ENCODE measurements around the gene P2RX2.

Gene P2RX2

DNA sequence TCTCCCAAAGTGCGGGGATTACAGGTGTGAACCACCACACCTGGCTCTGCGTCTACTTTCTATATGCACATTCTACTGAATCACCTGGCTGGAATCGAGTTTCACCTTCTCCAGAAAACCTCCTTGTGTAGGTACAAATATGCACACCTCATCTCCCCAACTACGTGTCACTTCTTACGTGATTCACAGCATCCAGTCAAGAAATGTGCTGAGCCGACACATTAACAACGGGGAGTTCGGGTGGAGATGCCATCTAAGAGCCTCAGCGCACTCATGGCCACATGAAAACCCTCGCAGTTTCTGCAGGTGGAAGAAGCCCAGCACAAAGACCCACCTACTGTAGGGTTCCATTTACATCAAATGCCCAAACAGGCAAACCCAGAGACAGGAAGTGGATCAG lies 29.3 kb downstream of the P2RX2 start:
- no peaks in the 10 kb centered on the region for H3F3A ChIP-seq (ENCODE audit: control insufficient read depth, insufficient read depth)
- no peak for TF ChIP-seq EZH2phosphoT487 (IDR thresholded peaks at IDR 0.05; ENCODE audit: borderline replicate concordance, low read length)
- TF ChIP-seq, protein P1, sequence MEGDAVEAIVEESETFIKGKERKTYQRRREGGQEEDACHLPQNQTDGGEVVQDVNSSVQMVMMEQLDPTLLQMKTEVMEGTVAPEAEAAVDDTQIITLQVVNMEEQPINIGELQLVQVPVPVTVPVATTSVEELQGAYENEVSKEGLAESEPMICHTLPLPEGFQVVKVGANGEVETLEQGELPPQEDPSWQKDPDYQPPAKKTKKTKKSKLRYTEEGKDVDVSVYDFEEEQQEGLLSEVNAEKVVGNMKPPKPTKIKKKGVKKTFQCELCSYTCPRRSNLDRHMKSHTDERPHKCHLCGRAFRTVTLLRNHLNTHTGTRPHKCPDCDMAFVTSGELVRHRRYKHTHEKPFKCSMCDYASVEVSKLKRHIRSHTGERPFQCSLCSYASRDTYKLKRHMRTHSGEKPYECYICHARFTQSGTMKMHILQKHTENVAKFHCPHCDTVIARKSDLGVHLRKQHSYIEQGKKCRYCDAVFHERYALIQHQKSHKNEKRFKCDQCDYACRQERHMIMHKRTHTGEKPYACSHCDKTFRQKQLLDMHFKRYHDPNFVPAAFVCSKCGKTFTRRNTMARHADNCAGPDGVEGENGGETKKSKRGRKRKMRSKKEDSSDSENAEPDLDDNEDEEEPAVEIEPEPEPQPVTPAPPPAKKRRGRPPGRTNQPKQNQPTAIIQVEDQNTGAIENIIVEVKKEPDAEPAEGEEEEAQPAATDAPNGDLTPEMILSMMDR (IDR thresholded peaks at IDR 0.05; ENCODE audit: low read depth, low read length, poor library complexity, severe bottlenecking) = no peak

DNA sequence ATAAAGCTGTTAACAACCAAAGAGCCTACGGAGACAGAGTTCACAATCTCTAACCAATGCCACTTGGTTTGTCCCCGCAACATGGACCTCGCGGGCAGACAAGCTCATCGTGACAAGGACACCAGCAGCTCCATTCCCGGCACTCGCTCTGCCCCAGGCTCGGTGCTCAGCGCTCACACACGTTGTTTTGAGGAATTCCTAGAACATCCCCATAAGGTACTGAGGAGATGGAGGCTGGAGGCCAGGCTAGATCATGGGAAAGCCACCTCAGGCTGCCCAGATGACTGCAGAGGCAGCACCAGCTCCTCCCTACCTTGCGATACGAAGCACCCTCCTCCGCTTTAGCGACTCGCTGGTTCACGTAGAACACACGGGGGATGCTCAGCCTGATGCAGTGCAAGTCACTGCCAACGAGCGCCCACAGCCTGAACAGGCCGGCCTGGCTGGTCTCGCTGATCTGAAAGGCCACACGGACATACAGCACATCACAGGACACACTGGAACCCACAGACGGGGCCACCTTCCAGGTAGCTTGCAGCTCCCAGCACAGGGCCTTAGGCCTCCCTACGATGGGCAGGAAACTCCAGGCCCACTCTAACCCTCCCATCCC lies 30.1 kb downstream of the P2RX2 start:
- TF ChIP-seq, protein P1 (IDR thresholded peaks at IDR 0.05; ENCODE audit: low read depth, low read length, poor library complexity, severe bottlenecking) = no peak
- no peak for TF ChIP-seq EZH2phosphoT487 (IDR thresholded peaks at IDR 0.05; ENCODE audit: borderline replicate concordance, low read length)
- no peak overlapping the region for H3K4me3 ChIP-seq (ENCODE audit: low read length)
- peaks cover 89% of the 10 kb centered on the region for H3K36me3 ChIP-seq (ENCODE audit: control insufficient read depth, low read length)
- no peaks in the 10 kb centered on the region for H3F3A ChIP-seq (ENCODE audit: control insufficient read depth, insufficient read depth)
- H3K79me2 ChIP-seq (ENCODE audit: control insufficient read depth, low read length) = no peaks in the 10 kb centered on the region
- H4K20me1 ChIP-seq (ENCODE audit: control insufficient read depth, insufficient read depth, low read depth, low read length) = 0 out of 2 replicates have a peak, but pooled peaks cover 7% of the 10 kb centered on the region
- H3K9me2 ChIP-seq (replicated peaks; ENCODE audit: control insufficient read depth, low read length) = no peaks in the 10 kb centered on the region
- H3K4me2 ChIP-seq (ENCODE audit: low read length) = no peak overlapping the region
- no peaks in the 10 kb centered on the region for H3K9me3 ChIP-seq (ENCODE audit: control insufficient read depth, insufficient read depth, low read length)
- no peak overlapping the region for H3K27ac ChIP-seq (ENCODE audit: low read depth, low read length)
- H3K4me1 ChIP-seq (ENCODE audit: control insufficient read depth, low read length) = no peaks in the 10 kb centered on the region
- no peaks in the 10 kb centered on the region for H3K27me3 ChIP-seq (ENCODE audit: control insufficient read depth, low read length)

More for the DNA sequence above, 29.3 kb downstream of the P2RX2 start:
- Histone ChIP-seq H3K9me3 (ENCODE audit: control insufficient read depth, insufficient read depth, low read length) (no peaks in the 10 kb centered on the region), H3K79me2 (ENCODE audit: control insufficient read depth, low read length) (no peaks in the 10 kb centered on the region), H3K36me3 (ENCODE audit: control insufficient read depth, low read length) (peaks cover 89% of the 10 kb centered on the region), H3K27me3 (ENCODE audit: control insufficient read depth, low read length) (no peaks in the 10 kb centered on the region), H3K4me3 (ENCODE audit: low read length) (no peak overlapping the region), H3K9me2 (replicated peaks; ENCODE audit: control insufficient read depth, low read length) (no peaks in the 10 kb centered on the region), H3K4me1 (ENCODE audit: control insufficient read depth, low read length) (no peaks in the 10 kb centered on the region), H3K4me2 (ENCODE audit: low read length) (no peak overlapping the region), H4K20me1 (ENCODE audit: control insufficient read depth, insufficient read depth, low read depth, low read length) (0 out of 2 replicates have a peak, but pooled peaks cover 7% of the 10 kb centered on the region), H3K27ac (ENCODE audit: low read depth, low read length) (no peak overlapping the region)

DNA sequence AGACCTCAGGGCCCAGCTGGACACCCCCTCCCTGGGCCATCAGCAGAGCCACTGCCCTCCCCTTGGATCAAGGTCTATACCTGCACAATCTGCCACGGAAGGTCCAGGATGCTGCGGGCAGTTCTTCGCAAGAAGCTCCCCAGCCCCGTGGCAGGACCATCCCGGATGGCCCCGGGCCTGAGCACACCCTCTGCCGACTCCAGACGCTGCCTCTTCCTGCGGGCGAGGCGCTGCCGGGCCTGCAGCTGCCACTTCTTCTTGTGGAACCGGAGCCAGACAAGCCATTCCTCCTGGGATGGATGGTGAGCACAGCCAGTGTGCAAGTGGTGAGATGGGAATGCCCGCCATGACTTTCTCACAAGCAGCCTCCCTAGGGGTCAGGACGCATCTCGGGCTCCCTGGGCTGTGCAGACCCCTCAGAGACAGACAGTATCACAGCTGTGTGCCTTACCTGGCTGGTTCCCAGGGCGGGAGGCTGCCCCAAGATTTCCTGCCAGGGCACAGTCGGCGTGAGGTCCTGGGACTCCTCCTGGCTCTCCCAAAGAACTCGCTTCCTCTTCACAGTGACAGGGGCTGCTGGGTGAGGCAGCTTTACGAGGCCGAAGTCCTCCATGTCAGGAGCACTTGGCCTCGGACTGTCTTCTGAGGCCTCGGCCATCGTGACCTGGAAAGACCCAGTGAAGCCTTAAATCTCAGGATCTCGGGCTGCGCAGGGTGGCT lies 30.8 kb downstream of the P2RX2 start:
- H3K9me3 ChIP-seq (ENCODE audit: control insufficient read depth, insufficient read depth, low read length) = no peaks in the 10 kb centered on the region
- no peak overlapping the region for H3K4me2 ChIP-seq (ENCODE audit: low read length)
- no peak overlapping the region for H3K27ac ChIP-seq (ENCODE audit: low read depth, low read length)
- H3K79me2 ChIP-seq (ENCODE audit: control insufficient read depth, low read length) = no peaks in the 10 kb centered on the region
- TF ChIP-seq, protein P1 (IDR thresholded peaks at IDR 0.05; ENCODE audit: low read depth, low read length, poor library complexity, severe bottlenecking) = no peak
- no peak for TF ChIP-seq EZH2phosphoT487 (IDR thresholded peaks at IDR 0.05; ENCODE audit: borderline replicate concordance, low read length)
- no peaks in the 10 kb centered on the region for H3K9me2 ChIP-seq (replicated peaks; ENCODE audit: control insufficient read depth, low read length)
- H3K4me3 ChIP-seq (ENCODE audit: low read length) = no peak overlapping the region
- no peaks in the 10 kb centered on the region for H3F3A ChIP-seq (ENCODE audit: control insufficient read depth, insufficient read depth)
- H4K20me1 ChIP-seq (ENCODE audit: control insufficient read depth, insufficient read depth, low read depth, low read length) = 0 out of 2 replicates have a peak, but pooled peaks cover 7% of the 10 kb centered on the region
- no peaks in the 10 kb centered on the region for H3K4me1 ChIP-seq (ENCODE audit: control insufficient read depth, low read length)
- peaks cover 89% of the 10 kb centered on the region for H3K36me3 ChIP-seq (ENCODE audit: control insufficient read depth, low read length)
- no peaks in the 10 kb centered on the region for H3K27me3 ChIP-seq (ENCODE audit: control insufficient read depth, low read length)
